SH-SY5Y (cell line): ENCODE data around the gene IMMP1L.

ENCODE experiments used
- GATA2 ChIP-seq: IDR thresholded peaks from 2 replicates; pipeline ENCODE4 v1.6.1; 2011; ENCODE audit warnings: mild to moderate bottlenecking, low read depth, low read length
- GATA3 ChIP-seq: IDR thresholded peaks from 2 replicates; pipeline ENCODE4 v1.6.1; 2011; ENCODE audit warnings: low read depth, mild to moderate bottlenecking, low read length, moderate library complexity

- TF ChIP-seq GATA3: no peak
- TF ChIP-seq GATA2: no peak
Measured at GRCh38 chr11:31419138-31419537, 90.3 kb downstream of the IMMP1L start.
